C4-2B (cell line): ENCODE results near the gene A2M.

Experiments
- H3K27ac ChIP-seq: fragments of 450-650 bp; 2 replicates; pipeline ENCODE4 v1.5.1; 2017
- ZFX ChIP-seq: fragments of 450-650 bp; IDR thresholded peaks from 2 replicates; pipeline ENCODE4 v1.6.1; 2017
- TF ChIP-seq, protein P1 (sequence below): fragments of 450-650 bp; conservative IDR thresholded peaks from 2 replicates; pipeline ENCODE4 v1.5.1; 2017; ENCODE audit warnings: mild to moderate bottlenecking

The A2M gene

DNA sequence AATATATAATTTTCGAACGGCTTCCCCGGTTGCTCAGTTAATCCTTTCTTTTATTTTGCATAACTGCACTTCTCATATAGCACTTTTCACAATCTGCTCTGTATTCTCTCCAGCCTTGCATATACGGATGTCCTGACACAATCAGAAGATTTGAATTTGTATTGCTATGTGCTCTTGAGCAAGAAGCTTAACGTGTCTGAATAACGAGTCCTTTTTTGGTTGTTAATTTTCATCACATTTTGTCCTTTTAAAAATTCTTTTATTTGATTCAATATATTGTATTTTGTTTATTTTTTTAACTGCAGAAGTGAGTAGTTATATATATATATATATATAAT is 17.6 kb downstream of the A2M start:
- TF ChIP-seq, protein P1, sequence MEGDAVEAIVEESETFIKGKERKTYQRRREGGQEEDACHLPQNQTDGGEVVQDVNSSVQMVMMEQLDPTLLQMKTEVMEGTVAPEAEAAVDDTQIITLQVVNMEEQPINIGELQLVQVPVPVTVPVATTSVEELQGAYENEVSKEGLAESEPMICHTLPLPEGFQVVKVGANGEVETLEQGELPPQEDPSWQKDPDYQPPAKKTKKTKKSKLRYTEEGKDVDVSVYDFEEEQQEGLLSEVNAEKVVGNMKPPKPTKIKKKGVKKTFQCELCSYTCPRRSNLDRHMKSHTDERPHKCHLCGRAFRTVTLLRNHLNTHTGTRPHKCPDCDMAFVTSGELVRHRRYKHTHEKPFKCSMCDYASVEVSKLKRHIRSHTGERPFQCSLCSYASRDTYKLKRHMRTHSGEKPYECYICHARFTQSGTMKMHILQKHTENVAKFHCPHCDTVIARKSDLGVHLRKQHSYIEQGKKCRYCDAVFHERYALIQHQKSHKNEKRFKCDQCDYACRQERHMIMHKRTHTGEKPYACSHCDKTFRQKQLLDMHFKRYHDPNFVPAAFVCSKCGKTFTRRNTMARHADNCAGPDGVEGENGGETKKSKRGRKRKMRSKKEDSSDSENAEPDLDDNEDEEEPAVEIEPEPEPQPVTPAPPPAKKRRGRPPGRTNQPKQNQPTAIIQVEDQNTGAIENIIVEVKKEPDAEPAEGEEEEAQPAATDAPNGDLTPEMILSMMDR: no peak
- no peak for TF ChIP-seq ZFX
- H3K27ac ChIP-seq: no peak overlapping the region

DNA sequence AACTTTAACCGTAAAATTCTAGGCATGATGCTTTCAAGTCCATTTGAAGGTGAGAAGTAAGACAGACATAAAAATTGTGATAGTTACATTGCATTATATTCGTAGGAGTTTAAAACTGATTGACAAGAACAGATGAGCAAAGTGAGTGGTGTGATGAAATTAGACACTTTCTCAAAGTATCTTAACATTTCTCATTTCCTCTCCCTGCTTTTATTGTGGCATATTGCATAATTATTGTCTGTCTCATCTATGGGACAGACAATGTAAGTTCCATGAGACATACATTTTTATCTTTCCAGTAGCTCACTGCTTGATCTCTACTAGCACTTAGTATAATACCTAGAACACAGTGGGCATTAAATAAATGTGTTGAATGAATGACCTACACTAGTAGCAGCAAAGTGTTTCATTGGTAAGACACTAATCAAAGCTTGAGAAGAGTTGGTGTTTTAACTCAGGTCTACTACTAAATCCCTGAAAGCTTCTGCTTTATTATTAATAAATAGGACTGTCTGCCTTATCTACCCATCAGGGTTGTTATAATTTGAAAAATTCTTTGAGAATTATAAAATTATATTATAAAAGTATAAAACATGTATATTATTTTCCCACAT is 19.0 kb downstream of the A2M start:
- no peak overlapping the region for H3K27ac ChIP-seq
- TF ChIP-seq ZFX: no peak
- TF ChIP-seq, protein P1: no peak

DNA sequence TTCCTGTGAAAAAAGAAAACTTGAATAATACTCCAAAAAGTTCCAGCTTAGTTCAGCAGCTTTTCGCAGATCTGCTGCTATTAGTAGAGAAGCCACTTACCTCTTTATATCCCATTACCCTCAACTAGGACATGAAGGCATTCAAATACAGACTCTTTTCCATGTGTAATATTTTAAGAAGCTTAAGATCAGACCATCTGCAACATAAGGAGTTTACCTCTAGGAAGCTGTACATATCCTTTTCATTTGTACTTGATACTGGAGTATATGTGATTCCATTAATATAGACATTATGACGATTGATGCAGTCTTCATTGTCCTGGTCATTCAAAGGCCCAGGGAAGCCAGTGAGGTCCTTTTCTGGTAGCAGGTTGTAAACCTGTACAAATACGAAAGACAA is 20.4 kb downstream of the A2M start:
- no peak for TF ChIP-seq ZFX
- TF ChIP-seq, protein P1: no peak
- H3K27ac ChIP-seq: no peak overlapping the region

DNA sequence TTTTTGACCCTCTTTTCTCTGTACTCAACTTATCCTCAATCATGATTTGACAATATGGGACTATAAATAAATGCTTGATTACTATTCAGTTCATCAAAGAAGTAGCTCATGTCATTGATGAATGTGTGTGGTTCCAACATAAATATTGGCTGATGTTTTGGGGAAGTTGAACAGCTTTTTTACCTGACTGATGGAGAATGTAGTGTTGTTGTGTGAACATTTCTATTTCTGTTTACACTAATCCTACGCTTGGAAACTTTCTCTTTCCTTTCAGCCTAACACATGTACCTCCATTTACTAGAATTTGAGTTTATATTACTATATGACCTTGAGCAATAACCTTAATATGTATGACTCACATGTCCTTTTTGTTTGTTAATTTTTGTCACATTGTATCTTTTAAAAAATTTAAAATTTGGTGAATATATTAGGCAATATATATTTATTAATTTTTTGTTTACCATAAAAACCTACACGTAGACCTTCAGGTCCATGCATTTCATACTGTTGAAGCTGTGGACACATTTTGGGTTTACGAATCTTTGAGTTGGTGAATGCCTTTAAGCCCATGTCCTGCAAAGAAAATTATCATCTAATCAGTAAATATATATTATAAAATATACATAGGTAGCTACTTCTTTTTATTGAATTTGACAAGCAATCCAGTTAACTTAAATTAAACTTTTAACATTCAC is 21.1 kb downstream of the A2M start:
- H3K27ac ChIP-seq: no peak overlapping the region
- TF ChIP-seq ZFX: no peak
- TF ChIP-seq, protein P1: no peak

DNA sequence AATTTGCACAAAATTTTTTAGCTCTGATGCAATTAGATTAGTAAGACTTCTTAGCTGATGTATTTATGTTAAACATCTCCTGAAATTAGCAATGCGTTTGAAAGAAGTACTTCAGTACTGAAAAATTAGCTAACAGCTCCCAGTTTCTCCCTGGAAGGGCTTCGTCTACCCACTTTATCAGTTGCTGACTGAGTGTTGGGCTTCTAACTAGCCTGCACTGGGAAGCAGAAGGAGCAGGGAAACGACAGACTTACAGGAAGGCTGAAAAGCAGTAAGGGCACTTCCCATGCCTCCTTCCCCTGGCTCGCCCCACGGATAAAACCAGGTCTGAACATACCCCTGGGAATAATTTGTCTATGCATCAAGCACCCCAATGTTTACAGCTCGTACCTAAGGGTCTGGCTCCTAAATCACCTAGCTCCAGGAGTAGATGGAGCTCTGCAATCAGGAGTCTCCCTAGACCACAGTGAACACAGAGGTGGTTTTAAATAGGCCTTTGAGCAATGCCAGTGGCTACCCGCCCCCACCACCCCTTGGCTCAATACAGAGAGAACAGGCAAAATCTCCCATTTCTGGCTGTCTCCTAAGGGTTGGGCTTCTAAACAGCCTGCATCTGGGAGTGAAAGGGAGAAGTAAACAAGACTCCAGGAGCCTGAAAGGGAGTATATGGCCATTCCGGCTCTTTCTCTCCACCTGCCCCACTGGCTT is 23.7 kb downstream of the A2M start:
- TF ChIP-seq, protein P1: no peak
- no peak overlapping the region for H3K27ac ChIP-seq

DNA sequence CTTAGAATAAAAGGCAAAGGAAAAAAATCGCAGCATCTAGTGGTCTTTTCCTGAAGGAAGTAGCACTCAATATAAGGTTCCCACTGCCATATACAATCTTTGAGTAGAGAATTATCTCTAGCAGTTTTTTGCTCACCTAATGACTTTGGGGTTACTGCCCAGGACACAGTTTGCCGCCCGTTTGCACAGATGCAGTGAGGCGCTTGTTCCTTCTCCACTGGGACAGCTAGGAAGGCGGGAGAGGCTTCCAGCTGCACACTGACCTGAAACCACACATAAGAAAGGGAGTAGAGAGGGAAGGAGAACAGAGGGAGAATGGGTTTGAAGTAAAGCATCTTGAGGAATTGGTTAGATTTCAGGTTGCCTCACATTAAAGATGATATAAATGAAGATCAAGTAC is 25.5 kb downstream of the A2M start:
- H3K27ac ChIP-seq: no peak overlapping the region
- TF ChIP-seq, protein P1: no peak
- no peak for TF ChIP-seq ZFX

DNA sequence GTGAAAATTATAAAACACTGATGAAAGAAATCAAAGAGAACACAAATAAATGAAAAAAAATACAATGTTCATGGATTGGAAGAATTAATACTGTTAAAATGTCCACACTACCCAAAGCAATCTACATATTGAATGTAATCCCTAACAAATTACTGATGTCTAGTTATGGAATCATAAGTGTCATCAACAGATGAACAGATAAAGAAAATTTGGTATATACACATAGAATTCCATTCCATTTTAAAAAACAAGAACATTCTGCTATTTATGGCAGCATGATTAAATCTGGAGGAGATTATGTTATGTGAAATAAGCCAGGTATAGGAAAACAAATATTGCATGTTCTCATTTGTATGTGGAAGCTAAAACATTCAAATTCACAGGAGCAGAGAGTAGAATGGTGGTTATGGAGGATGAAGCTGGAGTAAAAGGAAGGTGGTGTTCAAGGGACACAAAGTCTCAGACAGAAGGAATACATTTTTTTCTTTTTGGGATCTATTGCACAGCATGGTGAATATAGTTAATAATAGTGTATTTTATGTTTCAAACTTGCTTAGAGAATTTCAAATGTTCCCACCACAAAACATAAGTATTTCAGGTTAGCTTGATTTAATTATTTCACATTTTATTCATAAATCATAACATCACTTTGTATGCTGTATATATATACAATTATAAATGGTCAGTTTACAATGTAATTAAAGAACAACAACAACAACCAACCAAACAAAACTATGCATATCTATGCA is 28.5 kb downstream of the A2M start:
- TF ChIP-seq ZFX: no peak
- TF ChIP-seq, protein P1: no peak
- no peak overlapping the region for H3K27ac ChIP-seq
